ENCODE results near the gene MLPH.

Gene MLPH

GRCh38 chr2:237568121-237568660, 81.1 kb downstream of the MLPH start:
- no peak for DNase-seq (ENCODE audit: low read depth)
- H3K4me3 ChIP-seq (ENCODE audit: low read depth, low read length) = no peak overlapping the region
- TF ChIP-seq CTCF (IDR thresholded peaks at IDR 0.05; ENCODE audit: control insufficient read depth, extremely low read depth, insufficient read depth) = no peak

GRCh38 chr2:237569041-237569440, 82.0 kb downstream of the MLPH start:
- no peak for DNase-seq (ENCODE audit: low read depth)
- TF ChIP-seq CTCF (IDR thresholded peaks at IDR 0.05; ENCODE audit: control insufficient read depth, extremely low read depth, insufficient read depth) = no peak

GRCh38 chr2:237569896-237570295, 82.8 kb downstream of the MLPH start:
- no peak overlapping the region for H3K4me3 ChIP-seq (ENCODE audit: low read depth, low read length)
- TF ChIP-seq CTCF (IDR thresholded peaks at IDR 0.05; ENCODE audit: control insufficient read depth, extremely low read depth, insufficient read depth) = no peak
- DNase-seq (ENCODE audit: low read depth) = no peak

More at GRCh38 chr2:237569041-237569440, 82.0 kb downstream of the MLPH start:
- no peak overlapping the region for H3K4me3 ChIP-seq (ENCODE audit: low read depth, low read length)

- DNase-seq (ENCODE audit: low read depth) = no peak
- no peak for TF ChIP-seq CTCF (IDR thresholded peaks at IDR 0.05; ENCODE audit: control insufficient read depth, extremely low read depth, insufficient read depth)
- H3K4me3 ChIP-seq (ENCODE audit: low read depth, low read length) = no peak overlapping the region
Measured at GRCh38 chr2:237570776-237571335, 83.8 kb downstream of the MLPH start.

- H3K4me3 ChIP-seq (ENCODE audit: low read depth, low read length) = no peak overlapping the region
- DNase-seq (ENCODE audit: low read depth) = no peak
- no peak for TF ChIP-seq CTCF (IDR thresholded peaks at IDR 0.05; ENCODE audit: control insufficient read depth, extremely low read depth, insufficient read depth)
Measured at GRCh38 chr2:237571551-237571950, 84.5 kb downstream of the MLPH start.

GRCh38 chr2:237572021-237572741, 85.1 kb downstream of the MLPH start:
- peak; percentile 71 for DNase-seq (ENCODE audit: low read depth)
- peak overlapping the region; percentile 17; the same call in 1 of the 2 replicates for H3K4me3 ChIP-seq (ENCODE audit: low read depth, low read length)
- TF ChIP-seq CTCF (IDR thresholded peaks at IDR 0.05; ENCODE audit: control insufficient read depth, extremely low read depth, insufficient read depth) = peak; percentile 92
